Progenitor cell of endocrine pancreas (in vitro differentiated cells): ENCODE results near the gene FNDC11. TPM values are rescaled to one million over a fixed set of nuclear protein-coding genes. Genes with fewer than 3 reads are reported as not detected.

ENCODE experiments used
- DNase-seq: peaks from one replicate; pipeline ENCODE4 v3.0.0; 2021; ENCODE audit warnings: low spot score; ENCODE audit not compliant: unreplicated experiment
- H3K27ac Mint-ChIP-seq: 2 replicates; pipeline ENCODE4 v1.8.0; 2021; ENCODE audit warnings: mild to moderate bottlenecking, moderate library complexity, mixed read lengths
- H3K27me3 Mint-ChIP-seq: 2 replicates; pipeline ENCODE4 v1.8.0; 2021; ENCODE audit warnings: mixed read lengths
- H3K36me3 Mint-ChIP-seq: 2 replicates; pipeline ENCODE4 v1.8.0; 2022; ENCODE audit warnings: mixed read lengths; ENCODE audit not compliant: insufficient read depth
- H3K4me1 Mint-ChIP-seq: 2 replicates; pipeline ENCODE4 v1.8.0; 2021; ENCODE audit warnings: low read depth, mixed read lengths
- H3K4me3 Mint-ChIP-seq: 2 replicates; pipeline ENCODE4 v1.8.0; 2021; ENCODE audit warnings: low read depth, mild to moderate bottlenecking, moderate library complexity, mixed read lengths
- H3K9me3 Mint-ChIP-seq: 2 replicates; pipeline ENCODE4 v1.8.0; 2021; ENCODE audit warnings: low read depth, mixed read lengths
- total RNA-seq: library from RNA; stranded (reverse); gene quantifications from 2 replicates; pipeline ENCODE4 v1.2.1, GENCODE V29; 2021
- TF ChIP-seq, protein P1 (sequence below): fragments of 200-600 bp; sonication (generic); IDR thresholded peaks from one replicate; pipeline ENCODE4 v1.5.0; 2021; ENCODE audit warnings: antibody characterized with exemption, mild to moderate bottlenecking; ENCODE audit not compliant: unreplicated experiment

The FNDC11 gene
- total RNA-seq, 1 donor from 2014 or later: 1.9 TPM

DNA sequence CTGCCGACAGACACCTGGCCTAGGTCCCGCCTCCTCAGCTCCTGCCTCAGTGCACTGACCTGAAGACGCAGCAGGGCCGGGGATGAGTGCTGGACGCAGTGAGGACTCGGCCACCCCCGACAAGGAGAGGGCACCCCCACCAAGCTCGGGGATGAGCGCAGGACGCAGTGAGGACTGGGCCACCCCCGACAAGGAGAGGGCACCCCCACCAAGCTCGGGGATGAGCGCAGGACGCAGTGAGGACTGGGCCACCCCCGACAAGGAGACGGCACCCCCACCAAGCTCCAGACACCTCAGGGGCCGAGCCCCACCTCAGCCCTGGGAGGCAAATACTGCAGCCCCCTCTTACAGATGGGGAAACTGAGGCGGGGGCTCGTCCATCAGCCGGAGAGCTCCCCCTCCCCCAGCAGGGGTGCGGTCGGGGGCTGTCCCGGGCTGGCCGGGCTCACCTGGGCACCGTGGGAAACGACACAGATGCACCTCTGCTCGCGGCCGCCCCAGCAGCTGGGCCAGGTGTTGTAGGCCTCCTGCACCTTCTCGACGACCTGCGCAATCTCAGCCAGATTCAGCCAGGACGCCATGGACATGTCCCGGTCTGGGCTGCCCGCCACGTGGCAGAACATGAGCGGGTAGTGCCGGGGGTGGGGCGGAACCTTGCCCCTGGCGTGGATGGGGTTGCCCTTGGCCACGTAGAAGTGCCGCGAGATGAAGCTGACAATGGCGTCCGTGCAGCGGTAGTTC, 12.6 kb downstream of the FNDC11 start:
- H3K36me3 Mint-ChIP-seq: no peaks in the 10 kb centered on the region
- no peak overlapping the region for H3K27ac Mint-ChIP-seq
- no peak for DNase-seq
- no peaks in the 10 kb centered on the region for H3K27me3 Mint-ChIP-seq
- TF ChIP-seq, protein P1, sequence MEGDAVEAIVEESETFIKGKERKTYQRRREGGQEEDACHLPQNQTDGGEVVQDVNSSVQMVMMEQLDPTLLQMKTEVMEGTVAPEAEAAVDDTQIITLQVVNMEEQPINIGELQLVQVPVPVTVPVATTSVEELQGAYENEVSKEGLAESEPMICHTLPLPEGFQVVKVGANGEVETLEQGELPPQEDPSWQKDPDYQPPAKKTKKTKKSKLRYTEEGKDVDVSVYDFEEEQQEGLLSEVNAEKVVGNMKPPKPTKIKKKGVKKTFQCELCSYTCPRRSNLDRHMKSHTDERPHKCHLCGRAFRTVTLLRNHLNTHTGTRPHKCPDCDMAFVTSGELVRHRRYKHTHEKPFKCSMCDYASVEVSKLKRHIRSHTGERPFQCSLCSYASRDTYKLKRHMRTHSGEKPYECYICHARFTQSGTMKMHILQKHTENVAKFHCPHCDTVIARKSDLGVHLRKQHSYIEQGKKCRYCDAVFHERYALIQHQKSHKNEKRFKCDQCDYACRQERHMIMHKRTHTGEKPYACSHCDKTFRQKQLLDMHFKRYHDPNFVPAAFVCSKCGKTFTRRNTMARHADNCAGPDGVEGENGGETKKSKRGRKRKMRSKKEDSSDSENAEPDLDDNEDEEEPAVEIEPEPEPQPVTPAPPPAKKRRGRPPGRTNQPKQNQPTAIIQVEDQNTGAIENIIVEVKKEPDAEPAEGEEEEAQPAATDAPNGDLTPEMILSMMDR: no peak
- H3K4me3 Mint-ChIP-seq: no peak overlapping the region
- H3K4me1 Mint-ChIP-seq: no peaks in the 10 kb centered on the region
- H3K9me3 Mint-ChIP-seq: no peaks in the 10 kb centered on the region

DNA sequence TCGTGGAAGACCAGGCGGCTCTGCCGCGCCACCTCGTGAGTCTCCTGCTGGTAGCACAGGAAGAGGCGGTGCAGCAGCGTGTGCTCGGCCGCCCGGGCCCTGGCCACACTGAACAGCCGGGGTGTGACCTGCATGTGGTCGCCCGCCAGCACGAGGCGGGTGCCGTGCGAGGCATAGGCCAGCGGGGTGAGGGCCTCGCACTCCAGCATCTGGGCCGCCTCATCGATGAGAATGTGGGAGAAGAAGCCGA, 13.1 kb downstream of the FNDC11 start:
- H3K9me3 Mint-ChIP-seq: no peaks in the 10 kb centered on the region
- H3K27ac Mint-ChIP-seq: no peak overlapping the region
- DNase-seq: no peak
- TF ChIP-seq, protein P1: no peak
- H3K27me3 Mint-ChIP-seq: no peaks in the 10 kb centered on the region
- no peak overlapping the region for H3K4me3 Mint-ChIP-seq
- no peaks in the 10 kb centered on the region for H3K4me1 Mint-ChIP-seq
- no peaks in the 10 kb centered on the region for H3K36me3 Mint-ChIP-seq

DNA sequence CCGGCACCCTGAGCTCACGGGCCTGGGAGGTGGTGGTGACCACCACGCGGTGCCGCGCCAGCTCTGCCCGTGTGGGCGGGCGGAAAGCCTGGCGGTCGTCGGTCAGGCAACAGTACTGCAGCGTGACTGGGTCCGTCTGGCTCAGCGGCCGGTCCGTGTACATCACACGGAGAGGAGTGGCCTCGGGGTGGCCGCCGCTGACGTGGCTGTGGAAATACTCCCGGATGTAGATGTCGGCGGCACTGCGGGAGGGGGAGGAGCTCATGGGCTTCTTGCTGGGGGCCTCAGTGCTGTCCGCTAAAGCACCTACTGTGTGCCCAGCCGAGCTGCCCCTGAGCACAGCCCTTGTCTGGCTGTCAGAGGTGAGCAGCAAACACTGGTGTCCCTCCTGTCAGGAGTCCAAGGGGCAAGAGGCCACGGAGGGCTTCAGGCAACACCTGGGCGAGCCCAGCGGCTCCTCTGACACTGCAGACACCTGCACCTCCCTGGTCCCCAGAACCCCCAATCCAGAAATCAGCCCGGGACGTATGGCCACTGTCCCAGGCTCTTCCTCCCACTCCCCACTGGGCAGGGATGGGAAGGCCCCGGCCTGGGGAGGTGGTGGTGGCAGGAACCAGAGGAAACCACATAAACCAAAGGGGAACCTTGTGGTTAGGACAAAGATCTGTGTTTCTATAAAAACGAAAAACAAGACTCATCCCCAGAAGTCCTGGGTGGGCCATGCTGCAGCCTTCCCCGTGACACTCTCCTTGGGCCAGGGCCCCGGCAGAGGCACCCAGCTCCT, 13.6 kb downstream of the FNDC11 start:
- Mint-ChIP-seq H3K9me3 (no peaks in the 10 kb centered on the region), H3K36me3 (no peaks in the 10 kb centered on the region), H3K27me3 (no peaks in the 10 kb centered on the region), H3K4me1 (no peaks in the 10 kb centered on the region), H3K27ac (no peak overlapping the region), H3K4me3 (no peak overlapping the region)
- no peak for DNase-seq
- TF ChIP-seq, protein P1: no peak

DNA sequence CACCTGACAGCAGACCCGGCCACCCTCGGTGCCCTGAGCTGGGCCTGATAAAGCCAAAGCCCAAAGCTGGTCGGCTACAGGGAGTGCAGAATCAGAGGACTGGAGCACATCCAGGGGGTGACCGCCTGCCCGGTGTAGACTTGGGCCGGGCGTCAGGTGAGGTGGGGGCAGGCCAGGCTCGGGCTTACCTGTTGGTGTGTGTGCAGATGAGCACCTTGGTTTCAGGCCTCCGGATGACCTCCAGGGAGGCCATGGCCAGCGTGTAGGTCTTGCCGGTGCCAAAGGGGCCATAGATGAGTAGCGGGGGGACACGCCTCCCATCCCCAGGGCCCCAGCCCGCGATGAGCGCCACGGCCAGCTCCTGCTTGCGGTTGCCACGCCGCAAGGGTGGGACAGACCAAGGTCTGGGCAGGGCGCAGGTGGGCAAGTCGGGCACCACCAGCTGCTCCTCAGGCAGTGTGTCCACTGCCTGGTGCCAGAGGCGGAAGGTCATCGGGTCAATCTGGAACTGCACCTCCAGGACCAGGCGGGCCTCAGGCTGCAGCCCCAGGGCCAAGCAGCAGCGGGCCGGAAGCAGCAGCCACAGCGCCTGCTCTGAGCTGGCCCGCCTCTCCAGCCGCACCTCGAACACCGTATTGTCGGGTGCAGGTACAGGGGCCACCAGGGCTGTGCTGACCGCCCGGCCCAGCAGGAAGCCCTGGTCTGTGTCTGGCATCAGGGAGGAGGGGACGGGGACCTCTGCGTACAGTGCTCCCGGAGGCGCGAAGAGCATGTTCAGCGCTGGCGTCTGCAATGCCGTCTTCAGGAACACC, 14.4 kb downstream of the FNDC11 start:
- Mint-ChIP-seq H3K27ac (no peak overlapping the region), H3K27me3 (no peaks in the 10 kb centered on the region), H3K9me3 (no peaks in the 10 kb centered on the region), H3K4me1 (no peaks in the 10 kb centered on the region), H3K4me3 (no peak overlapping the region), H3K36me3 (no peaks in the 10 kb centered on the region)
- TF ChIP-seq, protein P1: no peak
- no peak for DNase-seq
